Stimulated activated effector memory CD8-positive, alpha-beta T cell treated with anti-CD3 and anti-CD28 coated beads, Interleukin-12 subunit alpha, Interleukin-12 subunit beta, amount 100 ng/mL, for 72 hours (primary cell): ENCODE measurements around the gene ZSCAN29.

Source experiments
- ATAC-seq: fragments of 150-1000 bp; cut with Tn5 transposase; 2 replicates; pipeline ENCODE4 v1.10.0; 2021
- DNase-seq, 2 donors: peaks; one replicate each; pipeline ENCODE4 v3.0.0; 2021 to 2022; ENCODE audit warnings: low spot score in 2 of 2
- H3K27ac Mint-ChIP-seq: one replicate; pipeline ENCODE4 v1.8.0; 2022; ENCODE audit warnings: mild to moderate bottlenecking, mixed read lengths
- H3K36me3 Mint-ChIP-seq: one replicate; pipeline ENCODE4 v1.8.0; 2022; ENCODE audit warnings: mild to moderate bottlenecking, mixed read lengths
- H3K4me1 Mint-ChIP-seq: one replicate; pipeline ENCODE4 v1.8.0; 2022; ENCODE audit warnings: mixed read lengths
- H3K4me3 Mint-ChIP-seq: one replicate; pipeline ENCODE4 v1.8.0; 2022; ENCODE audit warnings: mild to moderate bottlenecking, mixed read lengths
- H3K9me3 Mint-ChIP-seq: one replicate; pipeline ENCODE4 v1.8.0; 2022; ENCODE audit warnings: mixed read lengths

The ZSCAN29 gene

GRCh38 chr15:43376017-43376705 lies 5.3 kb upstream of the ZSCAN29 start:
- ATAC-seq (peak; percentile 61), DNase-seq (no peak)
- H3K4me3 Mint-ChIP-seq: no peak overlapping the region
- no peak overlapping the region for H3K27ac Mint-ChIP-seq
- H3K36me3 Mint-ChIP-seq: peaks cover 55% of the 10 kb centered on the region
- H3K4me1 Mint-ChIP-seq: peaks cover 32% of the 10 kb centered on the region
- H3K9me3 Mint-ChIP-seq: no peaks in the 10 kb centered on the region

GRCh38 chr15:43370310-43370974 lies 401 bp downstream of the ZSCAN29 start:
- peaks cover 48% of the 10 kb centered on the region for H3K4me1 Mint-ChIP-seq
- peaks cover 12% of the 10 kb centered on the region for H3K9me3 Mint-ChIP-seq
- DNase-seq: no peak
- peak; percentile 74 for ATAC-seq
- peak overlapping the region; percentile 93 for H3K27ac Mint-ChIP-seq
- peaks cover 45% of the 10 kb centered on the region for H3K36me3 Mint-ChIP-seq
- peak overlapping the region; percentile 91 for H3K4me3 Mint-ChIP-seq

GRCh38 chr15:43361313-43361903 lies 9.4 kb downstream of the ZSCAN29 start:
- ATAC-seq: no peak
- Mint-ChIP-seq H3K4me3 (no peak overlapping the region), H3K4me1 (no peaks in the 10 kb centered on the region), H3K27ac (no peak overlapping the region), H3K9me3 (peaks cover 34% of the 10 kb centered on the region), H3K36me3 (peaks cover 70% of the 10 kb centered on the region)
- no peak for DNase-seq

GRCh38 chr15:43360821-43361220 lies 10.0 kb downstream of the ZSCAN29 start:
- Mint-ChIP-seq H3K9me3 (peaks cover 31% of the 10 kb centered on the region), H3K4me3 (no peak overlapping the region), H3K27ac (no peak overlapping the region), H3K4me1 (no peaks in the 10 kb centered on the region), H3K36me3 (peaks cover 64% of the 10 kb centered on the region)
- ATAC-seq (no peak), DNase-seq (no peak)

DNA sequence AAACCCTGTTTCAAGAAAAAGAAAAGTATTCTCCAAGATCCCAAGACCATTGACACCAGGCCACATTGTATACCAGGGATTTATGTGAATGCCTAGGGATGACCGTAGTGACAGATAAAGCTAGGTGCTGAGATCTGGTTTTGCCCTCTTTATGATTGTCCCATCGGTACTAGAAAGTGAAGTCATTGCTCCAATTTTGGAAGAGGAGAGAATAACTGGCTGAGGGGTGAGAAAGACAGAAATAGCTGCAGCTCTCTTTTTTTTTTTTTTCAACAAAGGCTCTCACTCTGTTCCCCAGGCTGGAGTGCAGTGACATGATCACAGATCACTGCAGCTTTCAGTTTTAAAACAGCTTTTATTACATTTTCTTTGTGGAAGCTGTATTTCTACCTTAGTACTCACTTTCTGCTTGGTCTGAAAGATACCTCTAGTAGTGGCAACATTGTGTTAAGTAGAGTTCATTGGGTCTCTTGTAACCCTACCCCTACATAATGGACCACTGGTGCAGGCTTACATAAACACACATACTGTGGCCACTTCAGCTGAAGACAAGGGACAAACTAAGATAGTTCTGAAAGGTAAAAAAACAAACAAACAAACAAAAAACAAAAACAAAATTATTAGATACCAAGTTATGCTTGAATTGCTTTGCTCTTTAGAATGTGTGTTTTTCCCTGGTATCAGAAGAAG lies 18.0 kb downstream of the ZSCAN29 start:
- no peak overlapping the region for H3K4me3 Mint-ChIP-seq
- H3K36me3 Mint-ChIP-seq: no peaks in the 10 kb centered on the region
- no peak for ATAC-seq
- no peak overlapping the region for H3K27ac Mint-ChIP-seq
- DNase-seq: no peak
- H3K9me3 Mint-ChIP-seq: no peaks in the 10 kb centered on the region
- no peaks in the 10 kb centered on the region for H3K4me1 Mint-ChIP-seq

GRCh38 chr15:43347114-43347513 lies 23.7 kb downstream of the ZSCAN29 start:
- no peaks in the 10 kb centered on the region for H3K9me3 Mint-ChIP-seq
- H3K36me3 Mint-ChIP-seq: peaks cover 6% of the 10 kb centered on the region
- DNase-seq: no peak
- H3K4me1 Mint-ChIP-seq: no peaks in the 10 kb centered on the region
- H3K27ac Mint-ChIP-seq: no peak overlapping the region
- ATAC-seq: no peak
- H3K4me3 Mint-ChIP-seq: no peak overlapping the region

DNA sequence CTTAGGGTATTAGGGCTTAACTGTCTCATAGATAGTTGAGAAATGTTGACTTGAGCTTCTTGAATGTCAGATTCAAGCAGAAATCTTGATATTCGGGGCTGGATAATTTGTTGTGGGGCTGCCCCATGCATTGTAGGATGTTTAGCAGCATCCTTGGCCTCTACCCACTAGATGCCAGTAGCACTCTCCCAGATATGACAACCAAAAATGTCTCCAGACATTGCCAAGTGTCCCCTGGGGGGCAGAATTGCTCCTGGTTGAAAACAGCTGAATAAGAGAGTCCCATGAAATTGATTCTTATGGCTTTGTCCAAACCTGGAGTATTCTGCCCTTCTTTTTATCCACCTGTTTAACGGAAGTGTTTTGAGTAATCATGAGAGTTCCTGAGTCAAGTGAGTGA lies 24.5 kb downstream of the ZSCAN29 start:
- Mint-ChIP-seq H3K9me3 (no peaks in the 10 kb centered on the region), H3K4me3 (no peak overlapping the region), H3K27ac (no peak overlapping the region), H3K4me1 (no peaks in the 10 kb centered on the region), H3K36me3 (peaks cover 6% of the 10 kb centered on the region)
- ATAC-seq (no peak), DNase-seq (no peak)

- no peak for DNase-seq
- peak overlapping the region; percentile 96 for H3K27ac Mint-ChIP-seq
- H3K4me3 Mint-ChIP-seq: peak overlapping the region; percentile 87
- no peaks in the 10 kb centered on the region for H3K9me3 Mint-ChIP-seq
- peaks cover 27% of the 10 kb centered on the region for H3K36me3 Mint-ChIP-seq
- ATAC-seq: peak; percentile 19
- H3K4me1 Mint-ChIP-seq: peaks cover 31% of the 10 kb centered on the region
These were observed 40.1 kb downstream of the ZSCAN29 start for GRCh38 chr15:43330780-43331087.

GRCh38 chr15:43329960-43330779 lies 40.7 kb downstream of the ZSCAN29 start, which contains the start of gene LCMT2:
TSS of gene LCMT2 (minus strand) at chr15:43330573. CDS start at chr15:43330489, 84 bp downstream.
- Mint-ChIP-seq H3K36me3 (peaks cover 21% of the 10 kb centered on the region), H3K4me1 (peaks cover 34% of the 10 kb centered on the region), H3K4me3 (peak within 1 kb of the TSS; percentile 87), H3K9me3 (no peaks in the 10 kb centered on the region), H3K27ac (peak within 1 kb of the TSS; percentile 96)
- DNase-seq (peak; percentile 72 to 92), ATAC-seq (peak; percentile 93)

GRCh38 chr15:43329217-43329959 lies 41.5 kb downstream of the ZSCAN29 start:
- DNase-seq: no peak
- Mint-ChIP-seq H3K27ac (peak overlapping the region; percentile 96), H3K4me1 (peaks cover 34% of the 10 kb centered on the region), H3K4me3 (peak overlapping the region; percentile 87), H3K9me3 (no peaks in the 10 kb centered on the region), H3K36me3 (peaks cover 21% of the 10 kb centered on the region)
- ATAC-seq: no peak

DNA sequence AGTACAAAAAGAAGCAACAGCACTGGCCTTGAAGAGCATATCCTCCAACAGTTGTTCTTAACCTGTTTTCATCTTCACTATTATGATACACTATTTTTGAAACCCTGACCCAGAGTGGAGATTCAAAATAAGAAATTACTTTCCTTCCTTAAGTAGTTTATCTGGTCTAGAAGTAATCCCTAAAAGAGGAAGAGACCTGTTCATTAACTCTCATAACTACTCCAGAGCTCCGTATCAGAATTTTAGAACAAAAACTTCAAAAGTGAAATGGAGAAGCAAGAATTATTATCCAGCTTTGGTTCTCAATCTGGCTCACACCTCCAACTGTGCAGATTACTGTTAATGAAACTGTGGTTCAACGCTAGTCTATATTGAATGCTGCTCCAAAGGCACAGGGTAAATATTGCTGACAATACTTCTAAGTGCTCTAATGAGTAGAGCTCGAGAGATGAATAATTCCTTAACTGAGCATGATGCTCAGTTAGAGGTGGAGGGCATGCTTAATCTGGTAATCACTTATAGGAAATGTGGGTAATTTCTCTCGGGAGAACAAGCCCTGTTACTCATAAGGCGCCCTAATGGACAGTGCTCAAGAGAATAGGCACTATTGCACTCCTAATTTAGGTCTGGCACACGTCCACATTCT lies 45.7 kb downstream of the ZSCAN29 start:
- Mint-ChIP-seq H3K36me3 (peaks cover 9% of the 10 kb centered on the region), H3K4me3 (no peak overlapping the region), H3K9me3 (no peaks in the 10 kb centered on the region), H3K4me1 (peaks cover 16% of the 10 kb centered on the region), H3K27ac (peak overlapping the region; percentile 32)
- ATAC-seq (peak; percentile 72), DNase-seq (peak in 1 of 2 donors; percentile 59)

- no peak for DNase-seq
- Mint-ChIP-seq H3K27ac (no peak overlapping the region), H3K36me3 (no peaks in the 10 kb centered on the region), H3K4me3 (no peak overlapping the region), H3K9me3 (no peaks in the 10 kb centered on the region), H3K4me1 (no peaks in the 10 kb centered on the region)
- no peak for ATAC-seq
These were observed 51.7 kb downstream of the ZSCAN29 start for GRCh38 chr15:43318990-43319771.

GRCh38 chr15:43317566-43318184 lies 53.2 kb downstream of the ZSCAN29 start:
- DNase-seq: no peak
- H3K27ac Mint-ChIP-seq: no peak overlapping the region
- no peaks in the 10 kb centered on the region for H3K36me3 Mint-ChIP-seq
- no peak for ATAC-seq
- H3K9me3 Mint-ChIP-seq: no peaks in the 10 kb centered on the region
- H3K4me1 Mint-ChIP-seq: no peaks in the 10 kb centered on the region
- no peak overlapping the region for H3K4me3 Mint-ChIP-seq
